Measurements from ENCODE around the gene IL11RA.

DNA sequence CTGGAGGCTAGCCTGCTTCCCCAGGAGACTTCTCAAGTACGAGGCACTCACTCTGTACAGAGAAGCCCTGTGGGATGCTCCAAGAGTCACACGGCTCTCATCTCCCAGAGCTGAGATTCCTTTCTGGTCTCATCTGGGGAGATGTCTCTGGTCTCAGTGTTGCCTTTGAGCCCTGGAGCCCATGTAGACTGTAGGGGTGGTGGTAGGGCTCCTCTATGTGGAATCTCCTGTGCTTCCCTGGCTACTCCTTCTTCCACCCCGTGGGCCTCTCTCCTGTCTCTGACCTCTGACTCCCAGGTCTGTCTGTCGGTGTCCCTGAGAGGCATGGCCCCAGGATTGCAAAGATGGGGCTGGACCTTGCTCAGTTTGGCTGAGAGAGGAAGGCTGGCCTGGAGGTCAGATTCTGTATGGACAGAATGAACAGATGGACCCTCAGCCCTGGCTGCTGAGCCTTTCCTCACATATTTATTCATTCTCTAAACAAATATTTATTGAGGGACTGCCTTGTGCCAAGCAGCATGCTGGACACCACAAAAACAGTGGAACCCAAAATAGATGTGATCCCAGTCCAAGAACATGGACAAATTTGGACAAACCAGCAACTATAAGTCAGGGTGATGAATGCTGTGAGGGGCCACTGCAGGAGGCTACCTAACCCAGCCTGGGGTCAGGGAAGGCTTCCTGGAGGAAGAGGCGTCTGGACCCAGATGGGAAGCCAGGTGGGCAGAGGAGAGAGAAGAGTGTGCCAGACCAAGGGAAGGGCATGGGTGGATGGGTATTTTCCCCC lies 36.5 kb downstream of the IL11RA start:
- TF ChIP-seq SUZ12 (IDR thresholded peaks at IDR 0.05; ENCODE audit: extremely low read depth, insufficient read depth, insufficient read length): no peak
- TF ChIP-seq ZNF274 (IDR thresholded peaks at IDR 0.05; ENCODE audit: low read depth, low read length): no peak
